CD4-positive, alpha-beta memory T cell (primary cell): ENCODE measurements around the gene FOXG1. TPM values are rescaled to one million over a fixed set of nuclear protein-coding genes. Genes with fewer than 3 reads are reported as not detected.
A peak's percentile ranks its signal among the peaks of the same experiment; 100 is the strongest.

Experiments used
- CTCF ChIA-PET: fragments of 350-600 bp; sonication (Branson Sonifier 250); formaldehyde crosslinking; loops from one replicate; lab custom pipeline; 2021; ENCODE audit warnings: inconsistent platforms; ENCODE audit not compliant: partially characterized antibody; lab: Charles Lee
- POLR2A ChIA-PET: fragments of 350-600 bp; sonication (Branson Sonifier 250); formaldehyde crosslinking; loops from one replicate; lab custom pipeline; 2021; ENCODE audit not compliant: partially characterized antibody; lab: Charles Lee
- DNase-seq, 5 donors: peaks; one replicate each; pipeline versions ENCODE4 v3.0.0 to v3.0.0-alpha.2; 2020 to 2022; ENCODE audit warnings: mixed read lengths in 1 of 5
- H3K27ac ChIP-seq: one replicate; pipeline ENCODE4 v1.7.0; 2013; ENCODE audit warnings: low read depth, low read length
- H3K27me3 ChIP-seq: 2 replicates; pipeline ENCODE4 v1.7.0; 2013; ENCODE audit warnings: mild to moderate bottlenecking, low read length, moderate library complexity; ENCODE audit not compliant: insufficient read depth
- H3K36me3 ChIP-seq: 2 replicates; pipeline ENCODE4 v1.7.0; 2013; ENCODE audit warnings: mild to moderate bottlenecking, low read length, moderate library complexity; ENCODE audit not compliant: insufficient read depth
- H3K4me1 ChIP-seq: 2 replicates; pipeline ENCODE4 v1.7.0; 2013; ENCODE audit warnings: mild to moderate bottlenecking, low read length, moderate library complexity; ENCODE audit not compliant: insufficient read depth
- H3K4me3 ChIP-seq, 2 donors: one replicate each; pipeline ENCODE4 v1.7.0; 2013; ENCODE audit warnings: low read length in 2 of 2, mild to moderate bottlenecking in 1 of 2
- H3K9me3 ChIP-seq, 2 donors: one replicate each; pipeline ENCODE4 v1.7.0; 2013; ENCODE audit warnings: low read length in 2 of 2, control low read depth in 1 of 2; ENCODE audit not compliant: control insufficient read depth in 1 of 2
- H3K27ac Mint-ChIP-seq, 7 donors: one replicate each; pipeline ENCODE4 v1.8.0; 2020 to 2021; ENCODE audit warnings: mixed read lengths in 7 of 7, mild to moderate bottlenecking in 6 of 7, inconsistent platforms in 3 of 7, moderate library complexity in 3 of 7
- H3K27me3 Mint-ChIP-seq, 2 donors: one replicate each; pipeline ENCODE4 v1.8.0; 2020 to 2021; ENCODE audit warnings: mixed read lengths in 2 of 2
- H3K36me3 Mint-ChIP-seq, 2 donors: one replicate each; pipeline ENCODE4 v1.8.0; 2020 to 2021; ENCODE audit warnings: mixed read lengths in 2 of 2, inconsistent platforms in 1 of 2, mild to moderate bottlenecking in 1 of 2
- H3K4me1 Mint-ChIP-seq, 4 donors: one replicate each; pipeline ENCODE4 v1.8.0; 2020 to 2021; ENCODE audit warnings: mixed read lengths in 4 of 4, mild to moderate bottlenecking in 1 of 4
- H3K4me3 Mint-ChIP-seq, 8 donors: one replicate each; pipeline ENCODE4 v1.8.0; 2020 to 2021; ENCODE audit warnings: mixed read lengths in 8 of 8, mild to moderate bottlenecking in 7 of 8, moderate library complexity in 6 of 8, inconsistent platforms in 3 of 8
- H3K9me3 Mint-ChIP-seq, 8 donors: one replicate each; pipeline ENCODE4 v1.8.0; 2020 to 2021; ENCODE audit warnings: mixed read lengths in 8 of 8, mild to moderate bottlenecking in 5 of 8, inconsistent platforms in 3 of 8, moderate library complexity in 1 of 8
- intact Hi-C: fragments of 100-400 bp; cut with micrococcal nuclease; formaldehyde crosslinking; loops from one replicate; pipeline ENCODE4 v1.15.1; 2023
- polyA plus RNA-seq, 2 donors: library from polyadenylated mRNA; unstranded; fragments of 300-500 nt; fragmentation: Illumina TruSeq; gene quantifications; one replicate each; pipeline ENCODE4 v1.2.3, GENCODE V29; 2021
- total RNA-seq, 2 experiments: library from RNA; stranded (reverse); gene quantifications; one replicate each; pipeline ENCODE4 v1.2.3, GENCODE V29; 2021

The FOXG1 gene
- not detected for total RNA-seq
- polyA plus RNA-seq: not detected

DNA sequence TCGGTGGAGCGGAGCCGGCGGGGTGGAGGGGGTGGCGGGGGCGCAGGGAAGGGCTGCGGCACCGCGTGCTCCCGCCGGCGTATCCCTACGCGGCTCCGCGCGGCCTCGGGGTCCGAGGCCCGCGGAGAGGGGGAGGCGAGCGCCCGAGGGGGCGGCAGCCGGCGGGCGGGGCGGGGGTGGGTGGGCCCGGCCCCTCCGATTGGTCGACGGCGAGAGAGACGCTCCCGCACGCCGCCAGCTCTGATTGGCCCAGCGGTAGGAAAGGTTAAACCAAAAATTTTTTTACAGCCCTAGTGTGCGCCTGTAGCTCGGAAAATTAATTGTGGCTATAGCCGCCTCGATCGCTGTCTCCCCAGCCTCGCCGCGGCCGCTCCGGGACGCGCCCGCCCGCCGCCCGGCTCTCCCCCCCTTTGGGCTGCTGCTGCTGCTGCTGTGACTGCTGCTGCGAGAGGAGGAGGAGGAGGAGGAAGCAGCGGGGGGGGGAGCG, at the start of gene FOXG1:
Gene FOXG1 (plus strand): TSS at position 319 of the 487 bp plus-strand sequence. CDS start 493 bp downstream, outside the sequence.
- H3K4me3 Mint-ChIP-seq: peak within 1 kb of the TSS in 7 of 8 donors; percentile 3 to 76 (median 72)
- peaks cover 40 to 53% of the 10 kb centered on the region in 2 donors for H3K27me3 Mint-ChIP-seq
- intact Hi-C loops: no loop called here
- CTCF ChIA-PET: no interaction called here
- H3K36me3 Mint-ChIP-seq: peaks cover 0 to 2% of the 10 kb centered on the region in 2 donors
- Histone ChIP-seq H3K36me3 (no peaks in the 10 kb centered on the region), H3K4me1 (no peaks in the 10 kb centered on the region), H3K27ac (no peak within 1 kb of the TSS), H3K4me3 (no peak within 1 kb of the TSS), H3K27me3 (peaks cover 4% of the 10 kb centered on the region), H3K9me3 (no peaks in the 10 kb centered on the region)
- no peak within 1 kb of the TSS for H3K27ac Mint-ChIP-seq
- H3K4me1 Mint-ChIP-seq: peaks cover 2 to 16% (median 5%) of the 10 kb centered on the region in 4 donors
- peaks cover 0 to 36% (median 21%) of the 10 kb centered on the region in 8 donors for H3K9me3 Mint-ChIP-seq
- POLR2A ChIA-PET: no interaction called here
- DNase-seq: no peak

DNA sequence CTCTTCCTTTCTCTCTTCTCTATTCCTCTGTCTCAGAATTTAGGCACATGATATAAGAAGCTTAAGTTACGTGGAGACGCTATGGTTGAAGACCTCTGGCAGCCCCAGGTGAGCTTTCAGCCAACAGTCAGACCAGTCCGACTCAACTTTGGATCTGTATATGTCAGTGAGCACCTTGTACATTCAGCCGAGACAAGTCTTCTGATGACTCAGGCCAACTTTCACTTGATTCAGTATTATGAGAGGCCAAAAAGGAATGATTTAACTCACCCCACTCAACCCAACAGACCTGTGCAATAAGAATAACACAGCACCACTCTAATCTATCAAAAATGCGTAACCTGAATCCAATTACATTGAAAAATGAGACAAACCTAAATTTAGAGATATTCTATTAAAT, 47.5 kb upstream of the FOXG1 start:
- Mint-ChIP-seq H3K4me3 (no peak overlapping the region), H3K27me3 (no peaks in the 10 kb centered on the region), H3K9me3 (peaks cover 4 to 23% (median 16%) of the 10 kb centered on the region in 8 donors), H3K36me3 (no peaks in the 10 kb centered on the region), H3K4me1 (no peaks in the 10 kb centered on the region), H3K27ac (no peak overlapping the region)
- Histone ChIP-seq H3K27ac (no peak overlapping the region), H3K4me1 (no peaks in the 10 kb centered on the region), H3K4me3 (no peak overlapping the region), H3K9me3 (no peaks in the 10 kb centered on the region), H3K27me3 (no peaks in the 10 kb centered on the region), H3K36me3 (no peaks in the 10 kb centered on the region)
- ChIA-PET CTCF (no interaction called here), POLR2A (no interaction called here)
- no peak for DNase-seq
- intact Hi-C loops: no loop called here

DNA sequence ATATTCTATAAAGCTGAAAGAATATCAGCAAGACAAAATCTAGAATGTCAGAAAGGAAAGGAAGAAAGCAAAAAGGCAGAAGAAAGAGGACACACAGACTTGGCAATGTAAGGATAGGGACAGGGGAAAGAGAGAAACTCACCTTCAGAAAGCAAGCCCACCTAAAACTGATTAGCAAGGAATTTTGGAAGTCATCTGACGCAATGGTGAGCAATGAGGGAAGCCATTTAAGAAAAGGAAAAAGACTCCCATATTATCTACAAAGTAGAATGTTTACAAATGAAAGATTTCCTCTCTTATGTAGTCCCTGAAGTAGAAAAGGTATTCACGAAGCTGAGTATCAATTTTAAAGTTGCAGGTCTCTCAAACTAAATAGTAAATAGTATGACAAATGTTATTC, 35.2 kb upstream of the FOXG1 start:
- Mint-ChIP-seq H3K4me3 (no peak overlapping the region), H3K36me3 (no peaks in the 10 kb centered on the region), H3K4me1 (no peaks in the 10 kb centered on the region), H3K27ac (no peak overlapping the region), H3K27me3 (no peaks in the 10 kb centered on the region), H3K9me3 (peaks cover 0 to 14% (median 7%) of the 10 kb centered on the region in 8 donors)
- intact Hi-C loops: no loop called here
- H3K27me3 ChIP-seq: no peaks in the 10 kb centered on the region
- H3K27ac ChIP-seq: no peak overlapping the region
- no peaks in the 10 kb centered on the region for H3K9me3 ChIP-seq
- no peak overlapping the region for H3K4me3 ChIP-seq
- CTCF ChIA-PET: no interaction called here
- no peaks in the 10 kb centered on the region for H3K4me1 ChIP-seq
- no peaks in the 10 kb centered on the region for H3K36me3 ChIP-seq
- POLR2A ChIA-PET: no interaction called here
- no peak for DNase-seq

DNA sequence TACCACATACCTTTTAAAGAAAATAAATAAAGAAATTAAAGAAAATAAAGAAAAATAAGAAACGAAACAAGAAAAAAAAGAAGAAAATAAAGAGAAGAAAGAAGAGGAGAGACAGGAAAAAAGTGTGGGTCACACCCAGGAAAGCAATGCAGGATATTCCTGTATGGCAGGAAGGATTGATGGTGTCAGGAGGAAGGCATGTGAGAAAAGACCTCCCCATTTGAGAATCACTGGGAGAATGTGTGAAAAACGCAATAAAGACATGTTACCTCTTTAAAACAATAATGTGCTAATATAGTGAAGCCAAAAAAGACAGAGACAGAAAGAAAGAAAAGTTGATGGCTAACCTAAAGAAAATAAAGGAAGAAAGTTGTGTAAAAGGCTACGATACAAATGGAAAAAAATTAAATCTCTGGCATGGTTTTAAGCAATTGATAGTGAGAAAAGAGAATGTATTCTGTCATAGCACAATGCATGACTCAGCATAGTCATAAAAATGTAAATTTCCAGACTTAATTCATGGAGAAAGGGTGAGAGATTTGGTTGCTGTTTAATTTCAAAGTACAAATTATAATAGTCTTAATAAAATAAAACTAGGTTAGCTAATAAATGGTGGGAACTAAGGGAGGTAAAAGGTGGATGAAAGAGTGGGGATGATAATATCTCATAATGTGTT, 24.3 kb upstream of the FOXG1 start:
- no peaks in the 10 kb centered on the region for H3K4me1 Mint-ChIP-seq
- Histone ChIP-seq H3K36me3 (no peaks in the 10 kb centered on the region), H3K27ac (no peak overlapping the region), H3K27me3 (no peaks in the 10 kb centered on the region), H3K9me3 (no peaks in the 10 kb centered on the region), H3K4me1 (no peaks in the 10 kb centered on the region), H3K4me3 (no peak overlapping the region)
- H3K36me3 Mint-ChIP-seq: no peaks in the 10 kb centered on the region
- no peaks in the 10 kb centered on the region for H3K27me3 Mint-ChIP-seq
- H3K27ac Mint-ChIP-seq: no peak overlapping the region
- DNase-seq: no peak
- ChIA-PET POLR2A (no interaction called here), CTCF (no interaction called here)
- H3K9me3 Mint-ChIP-seq: peaks cover 2 to 29% (median 13%) of the 10 kb centered on the region in 8 donors
- H3K4me3 Mint-ChIP-seq: no peak overlapping the region
- intact Hi-C loops: no loop called here

DNA sequence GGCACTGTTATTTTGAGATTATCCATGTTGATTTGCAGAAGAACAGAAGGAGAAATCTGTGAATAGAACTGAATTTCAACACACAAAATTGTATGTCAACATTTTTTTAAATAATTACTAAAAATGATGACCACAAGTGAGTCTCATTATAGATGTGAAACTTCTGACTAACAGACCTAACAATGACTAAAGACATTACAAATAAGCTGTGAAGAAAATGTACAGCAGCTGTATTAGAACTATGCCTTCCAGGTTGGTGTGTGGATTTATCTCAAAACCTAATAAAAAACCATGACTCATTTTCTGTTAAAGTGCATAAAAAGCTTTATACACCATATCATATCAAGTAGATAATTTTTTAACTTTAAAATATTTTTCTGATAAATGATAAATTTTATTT, 22.5 kb upstream of the FOXG1 start:
- no peaks in the 10 kb centered on the region for H3K36me3 ChIP-seq
- Mint-ChIP-seq H3K4me1 (no peaks in the 10 kb centered on the region), H3K27me3 (no peaks in the 10 kb centered on the region), H3K4me3 (no peak overlapping the region), H3K27ac (no peak overlapping the region), H3K36me3 (no peaks in the 10 kb centered on the region), H3K9me3 (peaks cover 2 to 24% (median 12%) of the 10 kb centered on the region in 8 donors)
- H3K4me1 ChIP-seq: no peaks in the 10 kb centered on the region
- intact Hi-C loops: no loop called here
- no peak overlapping the region for H3K27ac ChIP-seq
- no peaks in the 10 kb centered on the region for H3K9me3 ChIP-seq
- CTCF ChIA-PET: no interaction called here
- no peak overlapping the region for H3K4me3 ChIP-seq
- no peak for DNase-seq
- H3K27me3 ChIP-seq: no peaks in the 10 kb centered on the region
- POLR2A ChIA-PET: no interaction called here

DNA sequence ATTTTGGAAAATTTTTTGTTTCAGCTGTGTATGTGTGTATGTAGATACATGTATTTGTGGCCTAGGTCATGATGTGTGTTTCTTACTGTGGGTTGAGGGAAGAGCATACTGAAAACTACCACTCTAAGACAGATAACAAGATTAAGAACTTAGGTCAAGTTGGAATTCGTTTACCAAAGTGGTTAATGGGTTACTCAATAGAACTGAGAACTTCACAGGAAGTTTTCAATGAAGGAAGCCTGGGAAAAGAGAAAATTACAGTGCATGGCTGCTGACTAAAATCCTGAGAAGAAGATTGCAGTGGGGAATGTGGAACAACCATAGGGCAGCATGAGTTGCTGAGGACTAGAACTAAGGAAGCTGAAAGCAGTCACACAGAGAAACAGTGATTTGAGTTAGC, 21.4 kb upstream of the FOXG1 start:
- no peak overlapping the region for H3K4me3 ChIP-seq
- intact Hi-C loops: no loop called here
- H3K36me3 ChIP-seq: no peaks in the 10 kb centered on the region
- POLR2A ChIA-PET: no interaction called here
- H3K27me3 ChIP-seq: no peaks in the 10 kb centered on the region
- CTCF ChIA-PET: no interaction called here
- no peaks in the 10 kb centered on the region for H3K4me1 ChIP-seq
- Mint-ChIP-seq H3K27ac (no peak overlapping the region), H3K27me3 (no peaks in the 10 kb centered on the region), H3K9me3 (peaks cover 2 to 23% (median 13%) of the 10 kb centered on the region in 8 donors), H3K4me1 (no peaks in the 10 kb centered on the region), H3K4me3 (no peak overlapping the region), H3K36me3 (no peaks in the 10 kb centered on the region)
- no peak overlapping the region for H3K27ac ChIP-seq
- H3K9me3 ChIP-seq: no peaks in the 10 kb centered on the region
- no peak for DNase-seq

DNA sequence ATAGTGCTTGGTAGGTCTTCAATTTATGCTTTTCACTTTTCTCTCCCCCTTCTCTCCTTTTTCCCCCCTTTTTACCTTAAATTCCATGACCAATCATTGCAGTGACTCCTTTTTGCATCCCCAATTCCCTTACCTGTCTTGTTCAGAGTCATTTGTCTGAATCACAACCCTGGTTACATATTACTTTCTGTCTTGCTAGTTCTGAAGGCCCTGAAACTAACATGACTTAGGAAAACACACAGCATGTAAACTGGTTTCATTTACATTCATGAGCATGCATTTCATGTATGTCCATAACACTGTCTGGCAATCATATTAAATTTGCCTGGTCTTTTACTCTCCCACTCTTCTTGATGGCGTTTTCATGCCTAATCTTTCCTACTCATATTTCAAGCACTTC, 20.3 kb upstream of the FOXG1 start:
- ChIA-PET CTCF (no interaction called here), POLR2A (no interaction called here)
- H3K27ac ChIP-seq: no peak overlapping the region
- no peaks in the 10 kb centered on the region for H3K36me3 Mint-ChIP-seq
- no peak for DNase-seq
- H3K9me3 ChIP-seq: no peaks in the 10 kb centered on the region
- no peak overlapping the region for H3K4me3 ChIP-seq
- no peaks in the 10 kb centered on the region for H3K27me3 ChIP-seq
- no peak overlapping the region for H3K27ac Mint-ChIP-seq
- intact Hi-C loops: no loop called here
- H3K27me3 Mint-ChIP-seq: no peaks in the 10 kb centered on the region
- no peak overlapping the region for H3K4me3 Mint-ChIP-seq
- H3K4me1 Mint-ChIP-seq: no peaks in the 10 kb centered on the region
- no peaks in the 10 kb centered on the region for H3K36me3 ChIP-seq
- H3K9me3 Mint-ChIP-seq: peaks cover 2 to 18% (median 11%) of the 10 kb centered on the region in 8 donors
- no peaks in the 10 kb centered on the region for H3K4me1 ChIP-seq
